ENCODE data around the gene ZNF714.
A peak's percentile ranks its signal among the peaks of the same experiment; 100 is the strongest.
"Not testable (repeated sequence)": the region's sequence is repeated elsewhere in the genome, so short reads cannot be mapped to it uniquely, and the experiment has no call there.

The ZNF714 gene

GRCh38 chr19:21115430-21115829 lies 33.4 kb downstream of the ZNF714 start:
- ATAC-seq (replicated peaks) (no peak), DNase-seq (no peak)
- peaks cover 26 to 28% of the 10 kb centered on the region in 2 donors for H3K9me3 Mint-ChIP-seq
- H3K4me1 Mint-ChIP-seq, result peaks cover 0 to 5% of the 10 kb centered on the region in 2 donors
- H3K4me3 Mint-ChIP-seq, result no peak overlapping the region
- no peak overlapping the region for H3K27ac Mint-ChIP-seq
- no peaks in the 10 kb centered on the region for H3K27me3 Mint-ChIP-seq
- H3K36me3 Mint-ChIP-seq, result peaks cover 72 to 73% of the 10 kb centered on the region in 2 donors

GRCh38 chr19:21117041-21117907 lies 35.3 kb downstream of the ZNF714 start:
- DNase-seq, result no peak
- no peak overlapping the region for H3K27ac Mint-ChIP-seq
- H3K4me1 Mint-ChIP-seq, result peaks cover 0 to 2% of the 10 kb centered on the region in 2 donors
- H3K27me3 Mint-ChIP-seq, result no peaks in the 10 kb centered on the region
- H3K36me3 Mint-ChIP-seq, result peaks cover 56 to 57% of the 10 kb centered on the region in 2 donors
- H3K9me3 Mint-ChIP-seq, result peaks cover 20 to 26% of the 10 kb centered on the region in 2 donors
- no peak for ATAC-seq (replicated peaks)
- H3K4me3 Mint-ChIP-seq, result no peak overlapping the region

GRCh38 chr19:21126078-21126477 lies 44.1 kb downstream of the ZNF714 start:
- Mint-ChIP-seq H3K27me3 (no peaks in the 10 kb centered on the region), H3K4me3 (no peak overlapping the region), H3K9me3 (peaks cover 11 to 15% of the 10 kb centered on the region in 2 donors), H3K4me1 (no peaks in the 10 kb centered on the region), H3K27ac (no peak overlapping the region), H3K36me3 (peaks cover 2 to 11% of the 10 kb centered on the region in 2 donors)
- ATAC-seq (replicated peaks) (no peak), DNase-seq (no peak)

- no peaks in the 10 kb centered on the region for H3K27me3 Mint-ChIP-seq
- H3K4me1 Mint-ChIP-seq, result no peaks in the 10 kb centered on the region
- ATAC-seq (replicated peaks) (no peak), DNase-seq (no peak)
- H3K27ac Mint-ChIP-seq, result peak overlapping the region; percentile 85
- H3K9me3 Mint-ChIP-seq, result peaks cover 11 to 15% of the 10 kb centered on the region in 2 donors
- peaks cover 2 to 11% of the 10 kb centered on the region in 2 donors for H3K36me3 Mint-ChIP-seq
- no peak overlapping the region for H3K4me3 Mint-ChIP-seq
Observed at GRCh38 chr19:21127001-21127400, 45.0 kb downstream of the ZNF714 start.

- Mint-ChIP-seq H3K36me3 (peaks cover 0 to 11% of the 10 kb centered on the region in 2 donors), H3K4me1 (no peaks in the 10 kb centered on the region), H3K4me3 (no peak overlapping the region), H3K27me3 (no peaks in the 10 kb centered on the region), H3K9me3 (peaks cover 11 to 15% of the 10 kb centered on the region in 2 donors), H3K27ac (no peak overlapping the region)
- ATAC-seq (replicated peaks), result no peak
- DNase-seq, result no peak
Observed at GRCh38 chr19:21127898-21128297, 45.9 kb downstream of the ZNF714 start.

GRCh38 chr19:21128901-21129698 lies 47.1 kb downstream of the ZNF714 start:
- peaks cover 8 to 10% of the 10 kb centered on the region in 2 donors for H3K27me3 Mint-ChIP-seq
- peaks cover 0 to 11% of the 10 kb centered on the region in 2 donors for H3K36me3 Mint-ChIP-seq
- H3K4me1 Mint-ChIP-seq, result no peaks in the 10 kb centered on the region
- peaks cover 11 to 15% of the 10 kb centered on the region in 2 donors for H3K9me3 Mint-ChIP-seq
- no peak overlapping the region for H3K4me3 Mint-ChIP-seq
- ATAC-seq (replicated peaks) (no peak), DNase-seq (no peak)
- H3K27ac Mint-ChIP-seq, result no peak overlapping the region

GRCh38 chr19:21130097-21130775 lies 48.2 kb downstream of the ZNF714 start:
- peaks cover 11 to 15% of the 10 kb centered on the region in 2 donors for H3K9me3 Mint-ChIP-seq
- peaks cover 11 to 18% of the 10 kb centered on the region in 2 donors for H3K27me3 Mint-ChIP-seq
- H3K36me3 Mint-ChIP-seq, result peaks cover 0 to 10% of the 10 kb centered on the region in 2 donors
- ATAC-seq (replicated peaks) (no peak), DNase-seq (no peak)
- H3K4me1 Mint-ChIP-seq, result peaks cover 0 to 2% of the 10 kb centered on the region in 2 donors
- H3K27ac Mint-ChIP-seq, result no peak overlapping the region
- no peak overlapping the region for H3K4me3 Mint-ChIP-seq

GRCh38 chr19:21133633-21134032 lies 51.6 kb downstream of the ZNF714 start:
- Mint-ChIP-seq H3K9me3 (peaks cover 4 to 5% of the 10 kb centered on the region in 2 donors), H3K27me3 (peaks cover 11 to 18% of the 10 kb centered on the region in 2 donors), H3K4me1 (peaks cover 0 to 2% of the 10 kb centered on the region in 2 donors), H3K36me3 (no peaks in the 10 kb centered on the region), H3K27ac (no peak overlapping the region), H3K4me3 (no peak overlapping the region)
- DNase-seq, result no peak
- ATAC-seq (replicated peaks), result no peak

GRCh38 chr19:21134934-21135366 lies 52.9 kb downstream of the ZNF714 start:
- no peak for DNase-seq
- ATAC-seq (replicated peaks), result no peak
- peaks cover 4 to 5% of the 10 kb centered on the region in 2 donors for H3K9me3 Mint-ChIP-seq
- no peak overlapping the region for H3K27ac Mint-ChIP-seq
- H3K36me3 Mint-ChIP-seq, result no peaks in the 10 kb centered on the region
- H3K4me3 Mint-ChIP-seq, result no peak overlapping the region
- H3K27me3 Mint-ChIP-seq, result peaks cover 11 to 18% of the 10 kb centered on the region in 2 donors
- peaks cover 0 to 2% of the 10 kb centered on the region in 2 donors for H3K4me1 Mint-ChIP-seq

GRCh38 chr19:21135433-21135832 lies 53.4 kb downstream of the ZNF714 start:
- Mint-ChIP-seq H3K36me3 (no peaks in the 10 kb centered on the region), H3K27ac (no peak overlapping the region), H3K4me3 (no peak overlapping the region), H3K4me1 (peaks cover 0 to 2% of the 10 kb centered on the region in 2 donors), H3K9me3 (peaks cover under 1% of the 10 kb centered on the region in 2 donors), H3K27me3 (peaks cover 11 to 18% of the 10 kb centered on the region in 2 donors)
- ATAC-seq (replicated peaks) (no peak), DNase-seq (no peak)

- peaks cover 8 to 21% of the 10 kb centered on the region in 2 donors for H3K4me1 Mint-ChIP-seq
- DNase-seq, result no peak
- H3K9me3 Mint-ChIP-seq, result no peaks in the 10 kb centered on the region
- peaks cover 4% of the 10 kb centered on the region in 2 donors for H3K36me3 Mint-ChIP-seq
- H3K27me3 Mint-ChIP-seq, result peaks cover 11 to 18% of the 10 kb centered on the region in 2 donors
- H3K4me3 Mint-ChIP-seq, result no peak overlapping the region
- no peak for ATAC-seq (replicated peaks)
- H3K27ac Mint-ChIP-seq, result no peak overlapping the region
Observed at GRCh38 chr19:21138130-21138529, 56.1 kb downstream of the ZNF714 start.

GRCh38 chr19:21141006-21141405 lies 59.0 kb downstream of the ZNF714 start:
- Mint-ChIP-seq H3K27ac (peak overlapping the region; percentile 42), H3K4me1 (peaks cover 11 to 38% of the 10 kb centered on the region in 2 donors), H3K36me3 (peaks cover 23 to 24% of the 10 kb centered on the region in 2 donors)
- not testable (repeated sequence) for DNase-seq; H3K9me3 Mint-ChIP-seq; H3K4me3 Mint-ChIP-seq; ATAC-seq (replicated peaks); H3K27me3 Mint-ChIP-seq

- Mint-ChIP-seq H3K4me1 (peaks cover 16 to 44% of the 10 kb centered on the region in 2 donors), H3K4me3 (peak within 1 kb of the TSS; percentile 97 to 99), H3K9me3 (no peaks in the 10 kb centered on the region), H3K27me3 (no peaks in the 10 kb centered on the region), H3K36me3 (peaks cover 30 to 32% of the 10 kb centered on the region in 2 donors), H3K27ac (peak within 1 kb of the TSS; percentile 98)
- ATAC-seq (replicated peaks) (peak; percentile 100), DNase-seq (peak; percentile 90)
Observed at GRCh38 chr19:21141787-21142464, 59.9 kb downstream of the ZNF714 start, which contains the start of gene ZNF431. ZNF431 (plus strand) TSS chr19:21142040; CDS start chr19:21142184, 144 bp downstream.

Data from stimulated activated naive B cell treated with anti-CD40 and anti-IgM and Interleukin-4, amounts not matched to agents 10 μg/mL and 1 μg/mL and 100 μg/mL, for 72 hours (primary cell).